Skeletal muscle cell (primary cell): Measurements from ENCODE around the gene SHROOM3.

Experiments used
- DNase-seq: peaks from one replicate; pipeline ENCODE4 v3.0.0-alpha.2; 2010; ENCODE audit warnings: low read depth
- H3K4me3 ChIP-seq: 2 replicates; pipeline ENCODE4 v1.5.1; 2011; ENCODE audit warnings: low read depth, mild to moderate bottlenecking, control low read depth, low read length, moderate library complexity

Gene SHROOM3

DNA sequence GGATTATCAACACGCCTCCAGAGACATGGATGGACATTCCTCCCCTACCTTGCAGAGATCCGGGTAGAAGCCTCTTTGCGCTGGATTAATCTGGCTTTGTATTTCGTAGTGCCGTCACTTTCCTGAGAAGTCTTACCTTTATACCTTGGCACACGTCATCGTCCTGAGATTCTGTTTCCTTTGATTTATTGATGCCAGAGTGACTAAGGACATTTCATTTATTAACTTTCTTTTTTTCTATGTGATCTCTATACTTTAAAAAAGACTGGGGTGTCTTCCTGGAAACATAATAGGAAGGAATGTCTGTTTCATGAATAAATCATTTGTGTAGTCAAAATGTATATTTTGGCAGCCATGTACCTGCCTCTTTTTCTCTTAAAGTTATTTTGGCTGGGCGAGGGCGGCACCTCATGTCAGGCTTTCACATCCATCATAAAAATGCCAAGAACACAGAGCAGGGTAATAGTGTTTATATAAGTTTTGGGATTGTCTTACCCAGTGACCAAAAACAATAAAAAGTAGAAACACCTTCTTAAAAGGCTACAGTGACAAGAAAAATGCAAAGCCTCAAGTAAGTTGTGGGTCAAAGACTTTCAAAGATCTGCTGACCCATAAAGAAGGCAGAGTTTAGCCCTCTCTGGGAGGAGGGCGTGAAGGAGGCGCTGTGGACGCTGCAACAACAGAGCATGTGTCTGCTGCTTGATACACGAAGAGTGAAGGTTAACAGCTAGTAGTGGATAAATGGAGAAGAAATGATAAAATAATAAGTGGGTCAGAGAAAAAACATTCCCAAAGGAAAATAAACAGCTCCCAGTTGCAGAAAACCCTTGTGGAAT lies 124.4 kb downstream of the SHROOM3 start:
- H3K4me3 ChIP-seq = no peak overlapping the region
- no peak for DNase-seq

DNA sequence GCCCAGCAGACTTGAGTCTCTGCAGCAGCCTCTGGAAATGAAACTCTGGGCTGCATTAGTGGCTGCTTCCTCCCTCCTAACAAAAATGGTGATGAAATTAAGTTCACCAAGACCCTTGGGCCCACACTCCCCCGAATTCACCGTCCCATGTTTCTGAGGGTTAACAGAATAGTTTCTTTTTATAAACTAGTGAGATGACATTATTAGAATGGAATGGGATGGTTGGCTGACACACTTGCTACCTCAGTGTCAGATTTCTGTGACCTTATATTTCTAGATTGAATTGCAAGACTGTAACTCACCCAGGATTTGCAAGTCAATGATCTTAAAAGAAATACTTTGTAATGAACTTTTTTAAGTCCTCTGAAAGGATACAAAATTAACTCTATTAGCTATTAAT lies 127.1 kb downstream of the SHROOM3 start:
- no peak overlapping the region for H3K4me3 ChIP-seq
- DNase-seq = peak; percentile 57

DNA sequence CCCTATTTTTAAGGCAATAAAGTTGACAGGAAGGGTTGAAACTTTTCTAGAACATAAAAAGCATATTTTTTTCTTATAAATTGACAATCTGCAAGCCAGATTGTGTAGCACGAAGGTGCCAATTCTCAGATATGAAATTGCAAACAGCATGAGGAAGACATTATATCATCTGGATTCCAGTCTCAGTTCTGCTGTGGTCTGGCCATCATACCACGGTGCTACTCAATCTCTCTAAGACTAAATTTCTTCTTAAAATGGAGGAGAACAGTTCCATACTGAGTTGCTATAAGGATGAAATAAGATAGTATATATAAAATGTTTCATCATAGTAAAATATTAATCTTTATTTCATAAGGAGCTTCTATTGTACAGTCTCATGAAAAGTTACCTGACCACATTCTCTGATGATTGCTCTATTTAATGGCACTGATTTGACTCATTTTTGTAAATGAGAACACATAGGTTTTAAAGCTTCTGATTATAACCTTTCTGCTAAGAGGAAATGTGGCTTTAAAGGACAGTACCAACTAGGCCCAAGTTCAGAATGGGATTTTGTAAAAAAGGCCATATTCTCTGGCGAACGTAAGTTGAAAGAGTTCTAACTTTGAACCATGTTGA lies 127.9 kb downstream of the SHROOM3 start:
- no peak overlapping the region for H3K4me3 ChIP-seq
- DNase-seq = no peak

DNA sequence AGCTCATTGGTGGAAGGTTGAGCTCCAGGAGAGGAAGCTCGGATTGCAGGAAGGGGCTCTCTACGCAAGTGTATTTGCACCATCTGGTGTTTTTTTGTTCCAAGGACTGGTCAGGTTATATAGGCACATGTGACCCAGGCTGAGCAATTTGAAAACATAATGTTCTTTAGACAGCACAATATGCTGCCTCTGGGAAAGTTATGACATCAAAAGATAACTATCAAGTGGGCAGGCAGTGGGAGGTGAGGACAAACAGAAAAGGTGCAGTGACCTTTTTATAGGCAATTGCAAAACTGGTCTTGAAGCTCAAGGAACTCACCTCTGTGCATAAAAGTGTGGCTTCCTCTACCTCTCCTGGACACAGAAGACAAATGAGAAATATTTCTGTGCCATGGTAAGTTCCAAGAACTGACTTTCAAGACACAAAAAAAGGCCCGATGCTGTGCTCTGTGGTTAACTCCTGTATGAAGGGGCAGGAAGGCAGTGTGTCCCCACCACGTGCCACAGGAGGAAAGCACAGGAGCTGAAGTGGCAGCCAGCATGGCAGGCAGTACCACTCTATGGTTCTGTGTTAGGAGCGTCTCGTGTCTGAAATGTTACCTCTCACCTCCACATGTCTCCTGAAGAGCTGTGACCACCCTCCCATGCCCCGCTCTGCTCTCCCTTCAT lies 128.6 kb downstream of the SHROOM3 start:
- no peak overlapping the region for H3K4me3 ChIP-seq
- DNase-seq = no peak

DNA sequence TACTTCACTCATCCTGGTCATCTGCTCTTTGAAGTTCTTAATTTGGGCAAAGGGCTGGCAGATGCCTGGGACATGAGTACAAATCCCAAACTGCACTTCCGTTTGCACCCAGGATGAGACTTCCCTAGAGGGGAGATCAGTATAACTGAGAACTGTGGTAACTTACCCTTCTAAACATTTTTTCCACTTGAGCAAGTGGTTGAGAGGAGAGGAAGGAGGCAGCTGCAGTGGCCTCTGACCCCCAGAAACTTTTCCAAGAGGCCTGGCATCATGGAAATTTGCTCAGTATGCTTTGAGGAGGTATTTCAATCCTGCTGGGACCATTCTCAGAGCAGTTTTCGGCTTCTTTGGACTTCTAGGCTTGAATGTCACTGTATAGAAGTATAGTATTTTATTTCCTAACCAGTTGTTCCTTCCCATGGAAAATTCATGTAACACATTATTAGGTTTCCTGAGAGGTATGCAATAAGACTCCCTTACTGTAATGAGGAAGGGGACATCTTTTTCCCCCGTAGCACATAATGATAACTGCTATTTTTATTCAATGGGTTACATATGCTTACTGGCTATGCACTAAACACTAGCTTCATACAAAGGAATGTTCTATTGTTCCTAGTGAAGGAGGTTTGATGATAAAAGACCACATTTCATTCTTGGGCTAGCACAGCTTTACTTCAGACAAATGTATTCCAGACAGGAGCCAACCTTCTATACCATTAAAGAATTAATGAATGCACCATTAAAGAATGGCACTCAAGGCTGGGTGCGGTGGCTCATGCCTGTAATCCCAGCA lies 129.3 kb downstream of the SHROOM3 start:
- no peak overlapping the region for H3K4me3 ChIP-seq
- no peak for DNase-seq

DNA sequence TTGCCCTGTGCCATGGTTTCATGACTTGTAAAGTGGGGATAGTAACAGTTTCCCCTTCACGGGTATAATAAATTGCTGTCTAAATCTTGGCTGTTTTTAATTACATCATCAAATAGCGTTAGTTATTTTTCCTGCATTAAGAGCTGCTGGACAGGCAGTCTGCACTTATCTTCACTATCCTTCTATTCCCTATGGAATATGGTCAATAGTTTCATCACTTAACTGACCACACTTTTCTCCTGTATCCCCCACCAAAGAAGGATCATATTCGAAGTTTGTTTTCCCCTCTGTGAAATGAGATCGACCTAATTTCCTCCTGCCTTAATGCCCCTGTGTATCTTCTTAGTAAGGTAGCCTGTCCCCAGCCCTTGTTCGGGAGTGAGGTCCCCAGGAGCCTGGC lies 133.2 kb downstream of the SHROOM3 start:
- no peak for DNase-seq
- no peak overlapping the region for H3K4me3 ChIP-seq

DNA sequence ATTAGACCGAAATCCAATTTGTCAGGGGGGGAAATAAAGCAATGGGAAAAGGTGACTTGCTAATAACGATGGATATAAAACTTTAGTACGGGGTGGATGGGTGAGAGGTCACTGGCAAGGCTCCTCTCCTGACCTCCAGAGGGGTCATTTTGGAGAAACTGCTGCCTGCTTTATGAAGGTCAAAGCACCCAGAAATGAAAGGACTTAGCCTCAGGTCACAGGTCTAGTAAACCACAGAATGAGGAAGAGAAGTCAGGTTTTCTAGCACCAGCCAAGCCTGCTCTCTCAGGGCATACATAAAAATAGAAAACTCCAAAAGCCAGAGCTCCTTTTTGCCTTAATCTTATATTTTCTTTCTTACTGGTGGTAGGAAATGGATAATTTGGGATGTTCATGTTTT lies 134.2 kb downstream of the SHROOM3 start:
- no peak for DNase-seq
- H3K4me3 ChIP-seq = no peak overlapping the region

DNA sequence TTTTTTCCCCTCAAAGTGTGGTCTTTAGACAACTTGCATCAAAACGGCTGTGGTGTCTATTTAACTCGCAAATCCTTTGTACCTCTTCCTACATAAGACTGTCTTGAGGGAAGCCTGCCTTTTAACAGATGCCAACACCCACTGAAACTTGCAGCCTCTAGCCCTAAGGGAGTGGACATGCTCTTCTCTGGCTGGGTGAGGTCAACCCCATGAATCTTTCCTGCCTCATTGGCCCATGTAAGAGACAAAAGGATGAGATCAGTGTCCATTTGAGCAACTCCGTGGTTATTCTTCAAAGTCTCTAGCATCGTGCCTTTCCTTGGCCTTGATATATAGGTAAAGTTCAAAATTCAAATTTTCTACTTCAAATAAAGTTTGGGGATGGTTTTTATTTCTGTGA lies 134.7 kb downstream of the SHROOM3 start:
- H3K4me3 ChIP-seq = no peak overlapping the region
- DNase-seq = no peak

DNA sequence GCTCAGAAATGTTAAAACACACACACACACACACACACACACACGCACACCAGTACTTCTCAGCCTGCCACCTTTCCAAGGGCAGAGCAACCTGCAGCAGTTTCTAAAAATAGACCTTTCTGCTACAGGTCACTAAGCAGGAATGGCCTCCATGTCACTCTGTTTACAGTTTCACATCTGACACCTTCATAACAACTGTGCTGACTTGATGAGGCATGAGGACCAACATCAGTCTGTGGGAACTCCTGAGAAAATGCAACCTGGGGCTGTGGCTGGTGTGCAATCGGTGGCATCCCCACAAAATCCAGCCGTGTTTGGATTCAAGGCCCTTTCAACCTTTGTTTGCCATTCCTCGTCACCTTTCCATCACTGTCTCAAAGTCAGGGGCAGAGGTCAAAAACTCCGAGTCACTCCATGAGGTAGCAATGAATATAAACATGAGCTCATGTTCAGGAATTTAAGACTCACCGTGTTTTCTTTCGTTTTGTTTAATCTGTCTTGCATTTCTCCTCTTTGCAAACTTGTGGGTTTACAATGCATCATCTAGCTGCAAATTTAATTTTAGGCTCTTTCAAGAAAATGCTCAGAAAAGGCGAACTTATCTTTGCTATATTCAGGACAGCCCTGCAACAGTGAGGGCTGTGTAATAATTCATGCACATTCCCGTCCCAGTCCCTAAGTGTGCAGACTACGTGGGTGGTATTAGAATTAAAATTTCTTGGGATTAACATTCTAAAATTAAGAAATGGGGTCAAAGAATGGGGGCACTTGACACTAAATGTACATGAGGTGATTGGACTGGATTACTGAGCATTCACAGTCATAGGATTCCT lies 135.3 kb downstream of the SHROOM3 start:
- no peak overlapping the region for H3K4me3 ChIP-seq
- no peak for DNase-seq

DNA sequence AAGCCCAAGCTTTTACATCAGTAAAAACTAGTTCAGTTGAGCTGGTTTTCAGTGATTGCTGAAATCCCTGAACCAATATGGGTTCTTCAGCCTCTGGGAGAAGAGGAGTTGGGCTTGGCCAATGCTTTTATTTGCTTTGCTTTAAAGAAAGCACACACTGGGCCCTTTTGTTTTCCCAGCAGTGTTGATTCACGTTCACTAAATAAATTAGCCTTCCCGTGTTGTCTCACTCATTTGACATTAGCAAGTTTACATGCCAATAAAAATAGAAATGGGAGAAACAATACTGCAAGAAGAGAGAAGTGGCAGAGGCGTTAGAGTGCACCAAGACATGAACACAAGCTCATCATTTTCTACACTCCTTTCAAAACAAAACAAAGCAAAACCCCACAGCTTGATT lies 136.2 kb downstream of the SHROOM3 start:
- DNase-seq = no peak
- H3K4me3 ChIP-seq = no peak overlapping the region

DNA sequence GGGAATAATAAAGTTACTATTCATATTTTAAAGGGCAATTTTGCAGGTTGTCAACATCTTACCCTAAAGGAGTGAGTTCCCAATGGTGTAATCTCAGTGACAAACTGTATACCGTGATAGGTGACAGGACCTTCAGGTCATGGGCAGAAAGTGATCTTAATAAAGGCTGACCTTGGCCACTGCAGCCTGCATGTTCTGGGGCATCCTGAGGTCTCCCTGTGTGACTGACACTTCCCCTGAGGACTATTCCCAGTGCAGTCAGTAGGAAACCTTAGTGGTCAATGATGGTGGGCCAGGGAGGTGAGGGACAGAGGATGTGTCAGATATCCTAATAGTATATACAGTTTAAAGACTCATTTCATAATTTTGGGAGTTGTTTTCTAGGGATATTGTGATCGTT lies 137.2 kb downstream of the SHROOM3 start:
- no peak overlapping the region for H3K4me3 ChIP-seq
- DNase-seq = no peak

DNA sequence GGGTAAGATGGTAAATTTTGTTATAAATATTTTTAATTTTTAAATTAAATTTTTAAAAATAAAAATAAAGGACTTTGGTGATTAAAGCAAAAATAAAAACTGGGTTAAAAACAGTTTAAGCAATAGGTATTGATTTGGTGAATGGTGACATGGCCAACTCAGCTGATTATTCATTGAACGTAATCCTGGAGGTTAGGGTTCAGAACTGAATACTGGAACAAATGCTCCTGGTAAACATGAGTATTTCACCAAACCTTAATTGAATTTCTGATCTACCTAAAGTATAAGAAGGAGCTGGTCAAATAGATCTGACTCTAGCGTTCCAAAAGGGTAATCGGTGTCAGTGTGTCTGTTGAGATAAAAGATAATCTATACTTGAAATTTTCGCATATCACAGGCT lies 141.8 kb downstream of the SHROOM3 start:
- DNase-seq = no peak
- H3K4me3 ChIP-seq = no peak overlapping the region

DNA sequence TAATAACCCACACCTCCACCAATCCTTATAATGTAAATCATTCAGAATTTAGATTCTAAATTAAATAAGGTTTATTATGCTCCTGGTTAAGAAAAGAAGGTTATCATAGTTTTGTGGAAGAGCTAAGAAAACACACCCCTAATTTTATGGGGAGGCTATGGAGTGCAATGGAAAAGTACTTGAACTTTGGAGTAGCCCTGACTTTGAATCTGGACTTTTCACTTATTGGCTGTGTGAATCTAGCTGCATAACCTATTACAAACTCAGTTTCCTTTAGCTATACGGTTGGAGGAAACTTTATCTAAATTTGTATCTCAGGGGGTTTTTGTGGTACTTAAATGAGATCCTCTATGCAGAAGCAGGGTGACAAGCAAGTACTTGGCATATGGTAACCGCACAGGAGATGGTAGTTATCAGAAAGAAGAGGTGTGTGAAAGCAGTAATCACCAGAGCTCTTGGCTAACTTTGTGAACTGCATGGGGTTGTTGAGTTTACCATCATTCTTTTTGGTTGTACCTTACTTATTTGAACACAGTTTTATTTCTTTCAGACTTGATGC lies 143.1 kb downstream of the SHROOM3 start:
- no peak for DNase-seq

DNA sequence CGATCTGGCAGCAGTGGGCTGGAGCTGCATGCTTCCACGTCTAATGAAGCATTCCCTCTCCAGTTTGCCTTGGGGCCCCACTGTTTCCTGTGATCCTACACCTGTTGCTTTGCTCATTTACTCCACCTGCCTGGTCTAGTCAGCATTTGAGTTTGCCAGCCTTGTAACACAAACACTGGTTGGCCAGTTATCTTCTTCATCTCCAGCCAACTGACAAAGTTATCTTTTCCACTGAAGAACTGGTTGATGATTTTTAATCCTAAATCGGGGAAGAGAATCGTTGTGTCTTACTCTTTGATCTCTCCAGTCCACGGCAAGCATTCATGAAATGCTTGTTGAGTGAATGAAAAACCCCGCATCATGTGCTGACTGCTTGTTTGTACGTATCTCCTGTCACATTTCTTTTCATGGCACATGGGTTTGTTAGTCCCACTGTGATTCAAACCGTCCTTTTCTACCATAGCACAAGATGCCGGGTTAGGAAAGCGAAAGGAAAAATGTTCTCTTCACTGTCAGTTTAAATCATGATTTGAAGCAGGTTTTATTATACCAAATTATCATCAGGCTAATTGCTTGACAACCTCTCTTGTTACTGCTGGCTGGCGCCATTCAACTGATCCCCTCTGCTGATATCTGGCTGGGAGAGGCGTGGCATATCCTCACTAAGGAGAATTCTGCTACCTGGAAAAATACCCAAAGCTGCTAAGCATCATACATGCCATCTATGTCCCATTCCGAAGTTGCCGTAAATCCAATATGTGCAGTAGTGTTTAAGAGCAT lies 144.8 kb downstream of the SHROOM3 start:
- no peak overlapping the region for H3K4me3 ChIP-seq
- DNase-seq = no peak

More for the DNA sequence above, 143.1 kb downstream of the SHROOM3 start:
- H3K4me3 ChIP-seq = no peak overlapping the region

DNA sequence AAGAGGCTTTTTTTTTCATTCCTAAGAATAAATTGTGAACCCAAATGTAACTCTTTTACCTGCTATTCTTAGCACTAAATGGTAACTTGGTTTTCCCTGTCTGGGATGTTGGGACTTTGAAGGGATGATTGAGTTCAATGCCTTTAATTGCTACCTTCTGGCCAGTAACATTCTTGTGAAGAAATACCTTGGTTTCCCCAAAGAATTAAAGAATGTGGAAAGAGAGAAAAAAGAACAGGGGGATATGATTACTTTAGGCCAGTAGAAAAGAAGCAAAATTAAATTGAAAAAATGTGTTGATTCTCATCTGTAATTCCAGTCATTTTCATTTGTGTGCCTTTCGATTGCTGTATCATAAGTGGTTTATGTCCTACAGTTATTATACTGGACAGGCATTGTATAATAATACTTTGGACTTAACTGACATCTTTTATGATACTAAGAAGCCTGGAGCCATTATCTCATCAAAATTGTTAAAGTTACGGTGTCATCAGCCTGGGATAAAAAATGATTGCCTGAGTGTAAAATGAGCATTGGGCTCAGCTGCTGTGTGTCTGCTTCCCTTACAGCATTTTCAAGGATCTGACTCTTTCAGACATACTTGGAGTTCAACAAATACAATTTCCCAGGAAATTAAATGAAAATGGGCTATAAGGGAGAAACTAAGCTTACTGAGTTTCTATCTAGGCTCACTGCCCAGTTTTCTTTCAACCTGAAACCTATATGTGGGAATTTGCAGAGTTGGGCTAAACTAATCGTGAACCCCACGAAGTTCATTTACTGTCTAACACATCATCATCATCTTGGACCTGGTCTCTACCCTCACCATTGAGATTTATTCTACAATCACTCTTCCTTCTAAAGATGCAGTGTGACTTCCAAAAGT lies 146.3 kb downstream of the SHROOM3 start:
- H3K4me3 ChIP-seq = no peak overlapping the region
- DNase-seq = no peak

DNA sequence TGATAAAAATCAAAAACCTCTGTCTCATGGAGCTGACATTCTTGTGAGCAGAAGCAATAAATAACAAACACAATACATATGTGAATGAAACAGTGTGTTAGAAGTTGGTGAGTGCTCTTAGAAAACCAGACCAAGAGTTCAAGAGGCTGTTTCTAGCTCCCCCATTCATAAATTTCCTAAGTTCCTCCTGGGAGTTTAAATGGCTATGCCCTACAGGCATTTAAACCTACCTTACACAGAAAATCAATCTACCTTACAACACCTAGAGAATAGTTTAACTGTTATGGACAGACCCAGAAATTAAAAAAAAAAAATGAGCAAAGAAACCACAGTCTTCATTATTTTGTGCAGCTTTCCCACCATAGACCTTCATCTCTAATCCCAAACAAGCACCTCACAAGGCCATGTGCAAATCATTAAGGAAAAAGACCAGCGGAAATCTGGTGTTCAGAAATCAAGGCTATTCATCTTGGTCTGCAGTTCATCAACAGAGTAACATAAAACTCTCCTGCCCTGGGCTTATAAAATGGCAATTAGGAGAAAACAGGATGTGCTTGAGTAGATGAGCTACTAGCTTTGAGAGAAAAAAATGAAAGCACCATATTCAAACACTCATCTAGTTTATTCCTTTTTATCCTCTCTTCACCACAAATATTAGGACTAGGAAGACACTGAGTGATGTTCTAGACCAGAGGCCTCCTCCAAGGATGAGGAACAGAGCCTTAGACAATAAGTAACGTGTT lies 147.2 kb downstream of the SHROOM3 start:
- DNase-seq = no peak
- H3K4me3 ChIP-seq = no peak overlapping the region

DNA sequence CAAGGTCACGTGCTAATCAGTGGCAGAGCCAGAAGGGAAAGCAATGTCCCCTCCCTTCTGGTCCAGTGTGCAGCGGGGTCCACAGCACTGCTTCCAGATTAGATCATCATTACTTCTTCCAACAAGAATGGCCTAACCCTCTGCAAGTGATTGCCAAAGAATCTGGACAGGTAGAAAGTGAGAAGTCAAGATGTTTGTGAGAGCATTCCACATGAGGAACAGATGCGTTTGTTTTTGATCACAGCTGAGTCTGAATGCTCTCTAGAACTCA lies 147.7 kb downstream of the SHROOM3 start:
- no peak for DNase-seq
- no peak overlapping the region for H3K4me3 ChIP-seq
